Lung microvascular endothelial cell (primary cell): ENCODE data around the gene LHFPL6. TPM values are rescaled to one million over a fixed set of nuclear protein-coding genes. Genes with fewer than 3 reads are reported as not detected.

ENCODE experiments used
- DNase-seq, 2 donors: peaks; one replicate each; pipeline versions ENCODE4 v3.0.0 to v3.0.0-alpha.2; 2010; ENCODE audit warnings: low read depth in 2 of 2
- total RNA-seq: library from RNA; depleted of rRNA; stranded (reverse); fragments of >200 nt; gene quantifications from 2 replicates; pipeline ENCODE4 v1.2.1, GENCODE V29; 2014

Gene LHFPL6
- total RNA-seq, 1 donor from 2014 or later: 72.6 TPM

- no peak for DNase-seq
Observed at GRCh38 chr13:39556866-39557265, 46.1 kb downstream of the LHFPL6 start.

GRCh38 chr13:39554371-39554770 is 48.6 kb downstream of the LHFPL6 start:
- no peak for DNase-seq

GRCh38 chr13:39552246-39552645 is 50.7 kb downstream of the LHFPL6 start:
- no peak for DNase-seq

GRCh38 chr13:39550931-39551330 is 52.1 kb downstream of the LHFPL6 start:
- no peak for DNase-seq

GRCh38 chr13:39547108-39547507 is 55.9 kb downstream of the LHFPL6 start:
- no peak for DNase-seq

GRCh38 chr13:39542361-39542760 is 60.6 kb downstream of the LHFPL6 start:
- no peak for DNase-seq

GRCh38 chr13:39540929-39541605 is 61.9 kb downstream of the LHFPL6 start:
- DNase-seq: no peak

GRCh38 chr13:39538816-39539790 is 63.9 kb downstream of the LHFPL6 start:
- no peak for DNase-seq

GRCh38 chr13:39536906-39537305 is 66.1 kb downstream of the LHFPL6 start:
- no peak for DNase-seq

- no peak for DNase-seq
Observed at GRCh38 chr13:39536274-39536673, 66.7 kb downstream of the LHFPL6 start.

GRCh38 chr13:39533651-39534150 is 69.3 kb downstream of the LHFPL6 start:
- DNase-seq: no peak

GRCh38 chr13:39531646-39532045 is 71.3 kb downstream of the LHFPL6 start:
- DNase-seq: no peak

- peak in 1 of 2 donors; percentile 66 for DNase-seq
Observed at GRCh38 chr13:39530916-39531315, 72.1 kb downstream of the LHFPL6 start.

GRCh38 chr13:39528661-39528980 is 74.4 kb downstream of the LHFPL6 start:
- DNase-seq: no peak

GRCh38 chr13:39527961-39528660 is 74.9 kb downstream of the LHFPL6 start:
- peak; percentile 46 to 89 for DNase-seq

GRCh38 chr13:39527301-39527700 is 75.7 kb downstream of the LHFPL6 start:
- no peak for DNase-seq

- DNase-seq: no peak
Observed at GRCh38 chr13:39526499-39526898, 76.5 kb downstream of the LHFPL6 start.

GRCh38 chr13:39525506-39525905 is 77.5 kb downstream of the LHFPL6 start:
- DNase-seq: no peak

- DNase-seq: no peak
Observed at GRCh38 chr13:39524795-39525194, 78.2 kb downstream of the LHFPL6 start.

GRCh38 chr13:39522329-39522728 is 80.7 kb downstream of the LHFPL6 start:
- no peak for DNase-seq

- DNase-seq: no peak
Observed at GRCh38 chr13:39521701-39522100, 81.3 kb downstream of the LHFPL6 start.

- no peak for DNase-seq
Observed at GRCh38 chr13:39516096-39516495, 86.9 kb downstream of the LHFPL6 start.
